ENCODE results near the gene ZNF629. TPM values are rescaled to one million over a fixed set of nuclear protein-coding genes. Genes with fewer than 3 reads are reported as not detected.
A peak's percentile ranks its signal among the peaks of the same experiment; 100 is the strongest.

ZNF629 gene
- total RNA-seq, 2 donors from 2014 or later, result 21.2 to 22.9 TPM

DNA sequence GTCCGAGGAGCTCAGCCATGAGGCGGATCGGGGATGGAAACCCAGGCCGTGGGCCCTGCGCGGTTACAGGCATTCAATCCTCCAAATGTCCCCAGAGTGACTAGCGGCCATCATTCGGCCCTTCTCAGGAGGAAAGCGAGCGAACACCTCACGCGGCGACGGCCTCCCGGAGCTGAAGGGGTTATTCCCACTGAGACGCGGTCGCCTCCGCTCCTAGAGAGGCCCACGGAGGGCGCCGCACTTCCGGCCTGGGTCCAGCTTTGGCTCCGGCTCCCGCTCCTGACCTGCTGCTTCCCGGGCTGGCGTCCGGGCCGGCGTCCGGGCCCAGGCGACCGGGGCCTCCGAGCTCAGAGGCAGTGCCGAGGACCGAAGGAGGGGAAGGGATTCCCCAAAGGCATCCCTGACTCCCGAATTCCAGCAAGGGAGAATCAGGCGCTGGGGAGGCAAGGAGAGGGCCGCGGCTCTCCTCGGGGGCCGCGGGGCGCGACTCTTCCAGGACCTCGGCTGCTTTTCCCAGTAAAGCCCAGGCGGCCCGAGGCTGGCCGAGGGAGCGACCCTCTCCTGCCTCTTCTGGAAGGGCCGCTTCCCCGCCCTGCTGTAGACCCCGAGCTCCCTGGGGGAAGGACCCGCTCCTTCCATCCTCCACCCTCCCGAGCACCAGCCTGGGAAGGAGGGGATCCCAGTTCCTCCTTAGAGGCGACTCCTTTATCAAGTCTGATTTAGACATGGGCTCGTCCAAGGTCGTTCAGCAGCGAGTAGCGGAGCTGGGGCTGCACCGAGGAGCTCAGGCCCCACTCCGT is 18.6 kb upstream of the ZNF629 start:
- Histone ChIP-seq H3K27ac (peak overlapping the region; percentile 86 to 89), H3K9me3 (no peaks in the 10 kb centered on the region)

DNA sequence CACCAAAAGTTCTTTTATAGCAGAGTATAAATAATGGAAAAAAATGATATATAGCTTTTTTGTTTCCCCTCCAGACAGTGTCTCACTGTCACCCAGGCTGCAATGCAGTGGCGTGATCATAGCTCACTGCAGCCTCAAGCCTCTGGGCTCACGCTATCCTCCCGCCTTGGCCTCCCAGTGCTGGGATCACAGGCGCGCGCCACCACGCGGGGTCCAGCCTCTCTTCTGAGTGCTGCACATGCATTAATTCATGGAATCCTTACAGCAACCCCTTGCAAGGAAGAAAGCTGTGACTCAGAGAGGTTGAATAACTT is 18.0 kb upstream of the ZNF629 start:
- peak overlapping the region; percentile 86 to 89 for H3K27ac ChIP-seq
- H3K36me3 ChIP-seq, result no peaks in the 10 kb centered on the region
- DNase-seq (ENCODE audit: low spot score), result no peak
- no peaks in the 10 kb centered on the region for H3K27me3 ChIP-seq
- peaks cover 0 to 14% of the 10 kb centered on the region in 2 donors for H3K4me1 ChIP-seq
- TF ChIP-seq, protein P1, sequence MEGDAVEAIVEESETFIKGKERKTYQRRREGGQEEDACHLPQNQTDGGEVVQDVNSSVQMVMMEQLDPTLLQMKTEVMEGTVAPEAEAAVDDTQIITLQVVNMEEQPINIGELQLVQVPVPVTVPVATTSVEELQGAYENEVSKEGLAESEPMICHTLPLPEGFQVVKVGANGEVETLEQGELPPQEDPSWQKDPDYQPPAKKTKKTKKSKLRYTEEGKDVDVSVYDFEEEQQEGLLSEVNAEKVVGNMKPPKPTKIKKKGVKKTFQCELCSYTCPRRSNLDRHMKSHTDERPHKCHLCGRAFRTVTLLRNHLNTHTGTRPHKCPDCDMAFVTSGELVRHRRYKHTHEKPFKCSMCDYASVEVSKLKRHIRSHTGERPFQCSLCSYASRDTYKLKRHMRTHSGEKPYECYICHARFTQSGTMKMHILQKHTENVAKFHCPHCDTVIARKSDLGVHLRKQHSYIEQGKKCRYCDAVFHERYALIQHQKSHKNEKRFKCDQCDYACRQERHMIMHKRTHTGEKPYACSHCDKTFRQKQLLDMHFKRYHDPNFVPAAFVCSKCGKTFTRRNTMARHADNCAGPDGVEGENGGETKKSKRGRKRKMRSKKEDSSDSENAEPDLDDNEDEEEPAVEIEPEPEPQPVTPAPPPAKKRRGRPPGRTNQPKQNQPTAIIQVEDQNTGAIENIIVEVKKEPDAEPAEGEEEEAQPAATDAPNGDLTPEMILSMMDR (IDR thresholded peaks at IDR 0.05), result no peak
- H3K4me3 ChIP-seq, result peak overlapping the region; percentile 67 to 69
- H3K9me3 ChIP-seq, result no peaks in the 10 kb centered on the region

More for the DNA sequence above, 18.6 kb upstream of the ZNF629 start:
- peak; percentile 88 for DNase-seq (ENCODE audit: low spot score)
- Histone ChIP-seq H3K4me1 (peaks cover 0 to 14% of the 10 kb centered on the region in 2 donors), H3K36me3 (no peaks in the 10 kb centered on the region), H3K27me3 (no peaks in the 10 kb centered on the region), H3K4me3 (peak overlapping the region; percentile 67 to 69)
- TF ChIP-seq, protein P1 (IDR thresholded peaks at IDR 0.05), result peak in 1 of 2 donors; percentile 22

DNA sequence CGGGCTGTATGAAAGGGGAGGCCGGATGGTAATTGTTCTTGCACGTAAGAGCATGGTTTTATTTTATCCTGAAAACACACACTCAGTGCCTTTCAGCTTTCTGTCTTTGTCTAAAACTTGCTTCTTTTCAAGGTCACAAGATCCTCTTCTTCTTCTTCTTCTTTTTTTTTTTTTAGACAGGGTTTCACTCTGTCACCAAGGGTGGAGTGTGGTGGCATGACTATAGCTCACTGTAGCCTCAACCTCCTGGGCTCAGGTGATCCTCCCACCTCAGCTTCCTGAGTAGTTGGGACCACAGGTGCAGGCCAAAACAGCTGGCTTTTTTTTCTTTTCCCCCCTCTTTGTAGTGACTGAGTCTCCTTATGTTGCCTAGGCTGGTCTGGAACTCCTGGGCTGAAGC is 15.9 kb upstream of the ZNF629 start:
- Histone ChIP-seq H3K27me3 (no peaks in the 10 kb centered on the region), H3K36me3 (no peaks in the 10 kb centered on the region), H3K4me3 (no peak overlapping the region), H3K4me1 (peaks cover 0 to 14% of the 10 kb centered on the region in 2 donors), H3K9me3 (no peaks in the 10 kb centered on the region), H3K27ac (no peak overlapping the region)
- DNase-seq (ENCODE audit: low spot score), result no peak
- TF ChIP-seq, protein P1 (IDR thresholded peaks at IDR 0.05), result no peak

DNA sequence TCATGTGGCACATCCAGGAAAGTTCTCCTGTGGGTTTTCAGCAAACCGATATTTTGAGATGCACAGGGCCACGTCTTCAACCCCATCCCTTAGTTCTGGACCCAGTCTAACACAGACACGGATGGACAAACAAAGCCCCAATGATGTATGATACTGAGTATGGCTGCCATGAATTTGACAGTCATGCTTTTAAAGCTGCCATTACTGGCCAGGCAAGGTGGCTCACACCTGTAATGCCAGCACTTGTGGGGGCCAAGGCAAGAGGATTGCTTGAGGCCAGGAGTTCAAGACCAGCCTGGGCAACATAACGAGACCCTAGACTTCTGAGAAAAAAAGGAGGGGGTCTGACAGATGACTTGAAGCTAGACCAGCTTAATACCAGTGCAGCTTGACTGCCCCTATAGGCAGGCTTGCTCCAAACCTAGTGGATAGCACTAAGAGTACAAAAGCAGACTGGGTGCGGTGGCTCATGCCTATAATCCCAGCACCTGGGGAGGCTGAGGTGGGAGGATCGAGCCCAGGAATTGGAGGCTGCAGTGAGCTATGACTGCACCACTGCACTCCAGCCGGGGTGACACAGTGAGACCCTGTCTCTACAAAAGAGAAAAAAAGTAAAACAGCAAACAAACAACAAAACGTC is 10.8 kb upstream of the ZNF629 start:
- DNase-seq (ENCODE audit: low spot score), result no peak
- TF ChIP-seq, protein P1 (IDR thresholded peaks at IDR 0.05), result no peak
- Histone ChIP-seq H3K4me3 (no peak overlapping the region), H3K9me3 (no peaks in the 10 kb centered on the region), H3K4me1 (no peaks in the 10 kb centered on the region), H3K27me3 (no peaks in the 10 kb centered on the region), H3K27ac (no peak overlapping the region), H3K36me3 (no peaks in the 10 kb centered on the region)

DNA sequence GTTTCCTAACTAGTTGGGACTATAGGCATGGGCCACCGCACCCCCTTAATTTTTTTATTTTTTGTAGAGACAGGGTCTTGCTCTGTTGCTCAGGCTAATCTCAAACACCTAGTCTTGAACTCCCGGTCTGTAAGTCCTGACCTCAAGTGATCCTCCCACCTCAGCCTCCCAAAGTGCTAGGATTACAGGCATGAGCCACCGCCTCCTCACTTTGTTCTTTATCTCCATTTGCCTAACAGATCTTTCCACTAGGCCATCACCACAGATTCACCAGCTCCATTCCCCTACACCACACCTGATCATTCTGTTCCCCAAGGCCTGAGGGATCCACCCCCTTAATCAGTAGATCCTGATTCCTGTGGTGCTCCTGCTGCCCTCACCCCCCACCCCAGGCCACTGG is 7.6 kb upstream of the ZNF629 start:
- H3K36me3 ChIP-seq, result no peaks in the 10 kb centered on the region
- no peaks in the 10 kb centered on the region for H3K4me1 ChIP-seq
- TF ChIP-seq, protein P1 (IDR thresholded peaks at IDR 0.05), result no peak
- H3K27ac ChIP-seq, result no peak overlapping the region
- no peak for DNase-seq (ENCODE audit: low spot score)
- H3K27me3 ChIP-seq, result no peaks in the 10 kb centered on the region
- H3K4me3 ChIP-seq, result no peak overlapping the region
- no peaks in the 10 kb centered on the region for H3K9me3 ChIP-seq

Data from right atrium auricular region (tissue), 2 donors.